Hepatocyte (in vitro differentiated cells): ENCODE measurements around the gene SCN7A. TPM values are rescaled to one million over a fixed set of nuclear protein-coding genes. Genes with fewer than 3 reads are reported as not detected.

Source experiments
- DNase-seq: peaks from one replicate; pipeline ENCODE4 v3.0.0-alpha.2; 2016; ENCODE audit warnings: low spot score
- H2AFZ ChIP-seq: fragments of 200-600 bp; sonication (generic); 2 replicates; pipeline ENCODE4 v1.6.0; 2016; ENCODE audit warnings: antibody characterized with exemption, mild to moderate bottlenecking
- H3K27ac ChIP-seq: fragments of 200-600 bp; sonication (generic); 2 replicates; pipeline ENCODE4 v1.5.1; 2016; ENCODE audit warnings: mild to moderate bottlenecking
- H3K27me3 ChIP-seq: fragments of 200-600 bp; sonication (generic); 2 replicates; pipeline ENCODE4 v1.6.1; 2016
- H3K36me3 ChIP-seq: fragments of 200-600 bp; sonication (generic); replicated peaks from 2 replicates; pipeline ENCODE4 v1.5.1; 2016; ENCODE audit warnings: low read depth; ENCODE audit not compliant: insufficient read depth
- H3K4me1 ChIP-seq: fragments of 200-600 bp; sonication (generic); 2 replicates; pipeline ENCODE4 v1.5.1; 2016; ENCODE audit warnings: mild to moderate bottlenecking, moderate library complexity; ENCODE audit not compliant: insufficient read depth
- H3K4me2 ChIP-seq: fragments of 200-600 bp; sonication (generic); 2 replicates; pipeline ENCODE4 v1.6.0; 2016
- H3K4me3 ChIP-seq: fragments of 200-600 bp; sonication (generic); 2 replicates; pipeline ENCODE4 v1.5.1; 2016; ENCODE audit warnings: mild to moderate bottlenecking
- H3K79me2 ChIP-seq: fragments of 200-600 bp; sonication (generic); 2 replicates; pipeline ENCODE4 v1.6.0; 2017; ENCODE audit warnings: mild to moderate bottlenecking
- H3K9me2 ChIP-seq: fragments of 200-600 bp; sonication (generic); replicated peaks from 2 replicates; pipeline ENCODE4 v1.6.0; 2017; ENCODE audit warnings: mild to moderate bottlenecking; ENCODE audit not compliant: insufficient read depth
- H3K9me3 ChIP-seq: fragments of 200-600 bp; sonication (generic); 2 replicates; pipeline ENCODE4 v1.5.1; 2016; ENCODE audit warnings: low read depth, mild to moderate bottlenecking
- H4K20me1 ChIP-seq: fragments of 200-600 bp; sonication (generic); 2 replicates; pipeline ENCODE4 v1.6.0; 2016; ENCODE audit warnings: mild to moderate bottlenecking; ENCODE audit not compliant: insufficient read depth, poor library complexity, severe bottlenecking
- EZH2 ChIP-seq: fragments of 200-600 bp; sonication (generic); IDR thresholded peaks from 2 replicates; pipeline ENCODE4 v1.6.1; 2016; ENCODE audit warnings: antibody characterized with exemption, mild to moderate bottlenecking, borderline replicate concordance
- EZH2phosphoT487 ChIP-seq: fragments of 200-600 bp; sonication (generic); IDR thresholded peaks from one replicate; pipeline ENCODE4 v1.6.1; 2018; ENCODE audit warnings: antibody characterized with exemption, mild to moderate bottlenecking, low read depth, moderate library complexity; ENCODE audit not compliant: unreplicated experiment, severe bottlenecking
- WGBS: methylation state at CpG from one replicate; pipeline ENCODE4 v1.1.6; 2016; ENCODE audit warnings: low lambda C conversion rate; ENCODE audit errors: missing lambda C conversion rate; 5-methylcytosine and 5-hydroxymethylcytosine counted together
- polyA plus RNA-seq: library from polyadenylated mRNA; unstranded; fragments of >200 nt; fragmentation: Nextera tagmentation; extraction: Ambion mirVana; gene quantifications from 2 replicates; pipeline ENCODE4 v1.2.1, GENCODE V29; 2016
- total RNA-seq: library from RNA; depleted of rRNA; stranded (reverse); fragments of >200 nt; gene quantifications from 2 replicates; pipeline ENCODE4 v1.2.3, GENCODE V29; 2014
- TF ChIP-seq, protein P1 (sequence below): fragments of 200-600 bp; sonication (generic); IDR thresholded peaks from 2 replicates; pipeline ENCODE4 v1.5.1; 2016; ENCODE audit warnings: antibody characterized with exemption, mild to moderate bottlenecking; ENCODE audit not compliant: poor library complexity

Gene SCN7A
- total and polyA plus RNA-seq, 2 experiments from 2014 or later, result 0.29 to 5.0 TPM

GRCh38 chr2:166436189-166436588 lies 57.9 kb downstream of the SCN7A start:
- no peak overlapping the region for H3K4me2 ChIP-seq
- WGBS, result 70% methylated on average over 3 of the region's 3 CpGs

DNA sequence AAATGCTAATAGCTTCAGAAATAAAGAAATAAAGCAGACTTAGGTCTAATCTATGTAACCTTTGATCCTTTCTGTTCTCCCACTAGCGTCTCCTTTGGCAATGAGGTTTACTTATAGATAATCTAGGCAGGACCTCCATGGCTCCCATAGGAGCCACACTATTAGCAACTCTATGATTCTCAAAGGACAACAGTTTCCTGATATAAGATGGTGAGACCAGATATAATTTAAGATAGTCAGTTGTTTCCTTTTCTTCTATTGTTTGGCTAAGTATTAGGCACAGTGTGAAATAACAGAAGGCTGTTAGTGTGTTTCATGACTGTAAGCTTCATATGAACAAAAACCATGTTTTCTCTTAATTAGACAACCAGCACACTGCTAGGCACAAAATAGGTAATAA lies 59.6 kb downstream of the SCN7A start:
- Histone ChIP-seq H3K9me3 (no peaks in the 10 kb centered on the region), H3K9me2 (no peaks in the 10 kb centered on the region), H4K20me1 (no peaks in the 10 kb centered on the region), H3K4me2 (no peak overlapping the region), H3K36me3 (no peaks in the 10 kb centered on the region), H3K27me3 (no peaks in the 10 kb centered on the region), H3K79me2 (no peaks in the 10 kb centered on the region), H2AFZ (no peak overlapping the region), H3K4me3 (no peak overlapping the region), H3K27ac (no peak overlapping the region), H3K4me1 (no peaks in the 10 kb centered on the region)
- DNase-seq, result no peak
- TF ChIP-seq, protein P1, sequence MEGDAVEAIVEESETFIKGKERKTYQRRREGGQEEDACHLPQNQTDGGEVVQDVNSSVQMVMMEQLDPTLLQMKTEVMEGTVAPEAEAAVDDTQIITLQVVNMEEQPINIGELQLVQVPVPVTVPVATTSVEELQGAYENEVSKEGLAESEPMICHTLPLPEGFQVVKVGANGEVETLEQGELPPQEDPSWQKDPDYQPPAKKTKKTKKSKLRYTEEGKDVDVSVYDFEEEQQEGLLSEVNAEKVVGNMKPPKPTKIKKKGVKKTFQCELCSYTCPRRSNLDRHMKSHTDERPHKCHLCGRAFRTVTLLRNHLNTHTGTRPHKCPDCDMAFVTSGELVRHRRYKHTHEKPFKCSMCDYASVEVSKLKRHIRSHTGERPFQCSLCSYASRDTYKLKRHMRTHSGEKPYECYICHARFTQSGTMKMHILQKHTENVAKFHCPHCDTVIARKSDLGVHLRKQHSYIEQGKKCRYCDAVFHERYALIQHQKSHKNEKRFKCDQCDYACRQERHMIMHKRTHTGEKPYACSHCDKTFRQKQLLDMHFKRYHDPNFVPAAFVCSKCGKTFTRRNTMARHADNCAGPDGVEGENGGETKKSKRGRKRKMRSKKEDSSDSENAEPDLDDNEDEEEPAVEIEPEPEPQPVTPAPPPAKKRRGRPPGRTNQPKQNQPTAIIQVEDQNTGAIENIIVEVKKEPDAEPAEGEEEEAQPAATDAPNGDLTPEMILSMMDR, result no peak
- no peak for TF ChIP-seq EZH2
- no peak for TF ChIP-seq EZH2phosphoT487
- 39% methylated on average over 1 of the region's 1 CpG for WGBS

More at GRCh38 chr2:166436189-166436588, 57.9 kb downstream of the SCN7A start:
- H2AFZ ChIP-seq, result no peak overlapping the region
- no peaks in the 10 kb centered on the region for H3K36me3 ChIP-seq
- TF ChIP-seq, protein P1, result no peak
- TF ChIP-seq EZH2 (no peak), EZH2phosphoT487 (no peak)
- no peak for DNase-seq
- no peaks in the 10 kb centered on the region for H3K4me1 ChIP-seq
- no peaks in the 10 kb centered on the region for H3K9me2 ChIP-seq
- H3K27ac ChIP-seq, result no peak overlapping the region
- H3K9me3 ChIP-seq, result no peaks in the 10 kb centered on the region
- no peaks in the 10 kb centered on the region for H3K79me2 ChIP-seq
- no peak overlapping the region for H3K4me3 ChIP-seq
- no peaks in the 10 kb centered on the region for H3K27me3 ChIP-seq
- H4K20me1 ChIP-seq, result no peaks in the 10 kb centered on the region

DNA sequence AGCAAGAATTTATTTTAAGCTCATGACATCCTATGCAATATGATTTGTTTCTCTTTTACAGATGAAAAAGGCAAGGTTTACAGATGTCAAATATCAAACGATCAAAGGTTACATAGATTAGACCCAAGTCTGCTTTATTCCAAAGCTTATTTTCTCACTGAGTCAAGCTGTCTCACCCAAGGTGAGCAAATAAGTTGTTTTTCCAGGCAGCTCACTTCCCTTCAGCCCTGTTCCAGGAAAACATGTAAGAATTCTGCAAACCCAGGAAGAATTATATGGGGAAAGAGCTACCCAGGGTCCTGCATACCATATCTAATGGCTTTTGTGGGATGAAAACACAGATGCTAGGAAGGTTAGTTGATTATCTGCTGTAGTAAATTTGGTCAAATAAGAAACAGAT lies 60.6 kb downstream of the SCN7A start:
- H3K27ac ChIP-seq, result no peak overlapping the region
- no peaks in the 10 kb centered on the region for H3K9me2 ChIP-seq
- H3K79me2 ChIP-seq, result no peaks in the 10 kb centered on the region
- DNase-seq, result no peak
- H2AFZ ChIP-seq, result no peak overlapping the region
- H3K36me3 ChIP-seq, result no peaks in the 10 kb centered on the region
- H3K9me3 ChIP-seq, result no peaks in the 10 kb centered on the region
- TF ChIP-seq EZH2 (no peak), EZH2phosphoT487 (no peak)
- TF ChIP-seq, protein P1, result no peak
- no peak overlapping the region for H3K4me2 ChIP-seq
- 49% methylated on average over 1 of the region's 1 CpG for WGBS
- no peaks in the 10 kb centered on the region for H3K4me1 ChIP-seq
- H3K4me3 ChIP-seq, result no peak overlapping the region
- no peaks in the 10 kb centered on the region for H3K27me3 ChIP-seq
- H4K20me1 ChIP-seq, result no peaks in the 10 kb centered on the region

DNA sequence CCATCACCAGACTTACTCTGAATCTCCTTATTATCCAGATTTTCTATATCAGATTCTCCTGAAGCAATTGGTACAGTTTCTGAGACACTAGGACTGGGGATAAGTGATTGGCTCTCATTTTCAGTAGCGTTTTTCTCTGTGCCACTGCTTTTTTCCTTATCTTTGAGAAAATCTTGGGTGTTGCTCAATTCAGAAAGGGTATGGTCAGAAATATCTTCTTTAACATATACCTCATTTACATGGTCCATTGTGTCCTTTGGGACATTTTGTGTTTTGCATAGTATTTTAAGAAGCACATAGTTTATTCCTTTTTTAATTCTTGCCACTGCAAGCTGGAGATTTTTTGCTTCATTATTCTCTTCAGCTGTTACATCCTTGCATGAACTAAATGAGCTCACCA lies 61.7 kb downstream of the SCN7A start:
- WGBS, result 36% methylated on average over 1 of the region's 1 CpG
- Histone ChIP-seq H3K4me1 (no peaks in the 10 kb centered on the region), H3K9me3 (no peaks in the 10 kb centered on the region), H3K79me2 (no peaks in the 10 kb centered on the region), H3K9me2 (no peaks in the 10 kb centered on the region), H3K27me3 (no peaks in the 10 kb centered on the region), H4K20me1 (no peaks in the 10 kb centered on the region), H2AFZ (no peak overlapping the region), H3K27ac (no peak overlapping the region), H3K4me2 (no peak overlapping the region), H3K4me3 (no peak overlapping the region), H3K36me3 (no peaks in the 10 kb centered on the region)
- TF ChIP-seq EZH2phosphoT487, result no peak
- TF ChIP-seq, protein P1, result no peak
- no peak for DNase-seq
